MM.1S (cell line): Measurements from ENCODE around the gene JPT2.

Experiments
- CTCF ChIP-seq: fragments of 300-600 bp; sonication (generic); IDR thresholded peaks from 2 replicates; pipeline ENCODE4 v1.5.1; 2016; ENCODE audit warnings: antibody characterized with exemption, low read length, mixed read lengths
- EZH2 ChIP-seq: fragments of 300-600 bp; sonication (generic); optimal IDR thresholded peaks from 2 replicates; pipeline ENCODE3; 2017; ENCODE audit warnings: low read depth, mild to moderate bottlenecking, antibody characterized with exemption, low read length, mixed read lengths
- EZH2phosphoT487 ChIP-seq: fragments of 300-600 bp; sonication (generic); IDR thresholded peaks from 2 replicates; pipeline ENCODE4 v1.6.1; 2018; ENCODE audit warnings: antibody characterized with exemption, low read length

- TF ChIP-seq CTCF (no peak), EZH2 (no peak), EZH2phosphoT487 (no peak)
Measured at GRCh38 chr16:1681032-1681431, 3.0 kb downstream of the JPT2 start.
